Measurements from ENCODE around the gene RAD54L2. TPM values are rescaled to one million over a fixed set of nuclear protein-coding genes. Genes with fewer than 3 reads are reported as not detected.

The RAD54L2 gene
- total and polyA plus RNA-seq, 12 donors = 5.6 to 42.2 (median 18.7) TPM

DNA sequence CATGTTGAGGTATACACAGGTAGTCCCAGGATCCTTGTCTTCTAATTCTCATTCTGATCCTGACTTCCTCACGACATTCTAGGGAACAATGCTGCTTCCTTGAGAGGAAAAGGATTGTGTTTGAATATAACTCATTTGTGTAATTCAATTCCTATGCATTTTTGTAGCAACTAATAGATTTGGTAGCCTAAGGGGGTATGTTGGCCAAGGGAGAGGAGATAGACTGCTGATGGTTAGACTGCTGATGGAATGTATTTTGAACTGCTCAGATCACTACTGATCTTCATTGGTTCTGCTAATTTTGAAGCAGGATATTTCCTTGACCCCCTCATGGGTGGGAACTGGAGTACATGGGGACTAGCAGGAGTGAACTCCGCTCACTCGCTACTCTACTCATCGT, 39.7 kb downstream of the RAD54L2 start:
- TF ChIP-seq, protein P1, sequence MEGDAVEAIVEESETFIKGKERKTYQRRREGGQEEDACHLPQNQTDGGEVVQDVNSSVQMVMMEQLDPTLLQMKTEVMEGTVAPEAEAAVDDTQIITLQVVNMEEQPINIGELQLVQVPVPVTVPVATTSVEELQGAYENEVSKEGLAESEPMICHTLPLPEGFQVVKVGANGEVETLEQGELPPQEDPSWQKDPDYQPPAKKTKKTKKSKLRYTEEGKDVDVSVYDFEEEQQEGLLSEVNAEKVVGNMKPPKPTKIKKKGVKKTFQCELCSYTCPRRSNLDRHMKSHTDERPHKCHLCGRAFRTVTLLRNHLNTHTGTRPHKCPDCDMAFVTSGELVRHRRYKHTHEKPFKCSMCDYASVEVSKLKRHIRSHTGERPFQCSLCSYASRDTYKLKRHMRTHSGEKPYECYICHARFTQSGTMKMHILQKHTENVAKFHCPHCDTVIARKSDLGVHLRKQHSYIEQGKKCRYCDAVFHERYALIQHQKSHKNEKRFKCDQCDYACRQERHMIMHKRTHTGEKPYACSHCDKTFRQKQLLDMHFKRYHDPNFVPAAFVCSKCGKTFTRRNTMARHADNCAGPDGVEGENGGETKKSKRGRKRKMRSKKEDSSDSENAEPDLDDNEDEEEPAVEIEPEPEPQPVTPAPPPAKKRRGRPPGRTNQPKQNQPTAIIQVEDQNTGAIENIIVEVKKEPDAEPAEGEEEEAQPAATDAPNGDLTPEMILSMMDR (IDR thresholded peaks at IDR 0.05) = no peak
- TF ChIP-seq POLR2A (IDR thresholded peaks at IDR 0.05) = no peak
- no peak overlapping the region for H3K27ac ChIP-seq
- no peaks in the 10 kb centered on the region for H3K4me1 ChIP-seq (replicated peaks in 1 of 2)
- intact Hi-C loops (cut with DNase I) = no loop called here
- H3K36me3 ChIP-seq (replicated peaks in 1 of 2) = no peaks in the 10 kb centered on the region
- WGBS, 4 donors = 95 to 98% (median 97%) methylated on average over 4 of the region's 4 CpGs
- no peak overlapping the region for H3K4me3 ChIP-seq
- no peaks in the 10 kb centered on the region for H3K9me3 ChIP-seq (replicated peaks in 1 of 3)
- H3K27me3 ChIP-seq = no peaks in the 10 kb centered on the region
- no peak for DNase-seq

DNA sequence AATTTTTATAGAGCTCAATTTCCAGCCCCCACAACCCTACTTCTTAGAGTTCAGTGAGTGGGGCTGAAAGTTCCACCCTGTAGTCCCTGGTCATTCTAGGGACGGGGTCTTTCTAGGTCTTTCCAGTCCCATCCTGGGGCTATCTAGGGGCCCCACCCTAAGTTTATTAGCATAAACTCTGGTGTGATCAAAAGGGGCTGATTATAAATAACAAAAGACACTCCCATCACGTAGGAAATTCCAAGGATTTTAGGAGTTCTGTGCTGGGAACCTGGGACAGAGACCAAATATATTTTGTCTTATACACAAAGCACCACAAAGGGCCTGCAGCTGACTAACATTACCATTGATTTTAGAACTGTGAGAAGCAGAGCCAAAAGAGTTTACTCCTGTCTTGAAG, 41.9 kb downstream of the RAD54L2 start:
- TF ChIP-seq, protein P1 (IDR thresholded peaks at IDR 0.05) = no peak
- no peak for TF ChIP-seq POLR2A (IDR thresholded peaks at IDR 0.05)
- Histone ChIP-seq H3K27me3 (no peaks in the 10 kb centered on the region), H3K4me3 (no peak overlapping the region), H3K9me3 (replicated peaks in 1 of 3) (no peaks in the 10 kb centered on the region), H3K27ac (no peak overlapping the region), H3K36me3 (replicated peaks in 1 of 2) (no peaks in the 10 kb centered on the region), H3K4me1 (replicated peaks in 1 of 2) (no peaks in the 10 kb centered on the region)
- WGBS, 4 donors = 75 to 84% (median 79%) methylated on average over 2 of the region's 2 CpGs
- intact Hi-C loops (cut with DNase I) = no loop called here
- DNase-seq = no peak

DNA sequence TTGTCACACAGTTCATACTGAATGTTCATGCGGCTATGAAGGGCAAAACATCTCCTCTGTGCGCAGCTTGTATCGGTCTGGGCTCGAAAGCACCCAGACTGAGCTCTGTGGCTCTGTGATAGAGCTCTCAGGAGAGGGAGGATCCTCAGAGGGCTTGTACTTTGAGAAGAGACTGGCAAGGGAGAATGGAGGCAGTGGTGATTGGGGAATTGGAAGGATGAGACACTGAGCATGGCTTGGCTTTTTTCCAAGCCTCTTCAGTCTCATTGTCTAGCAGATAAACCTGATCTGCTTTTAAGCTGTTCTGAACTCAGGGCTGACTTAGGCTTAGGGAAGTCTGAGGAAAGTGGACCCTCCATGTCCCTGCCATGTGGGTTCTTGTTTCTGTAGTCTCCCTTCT, 43.0 kb downstream of the RAD54L2 start:
- no peaks in the 10 kb centered on the region for H3K27me3 ChIP-seq
- DNase-seq = peak in 6 of 7 donors; percentile 20 to 56 (median 30)
- intact Hi-C loops (cut with DNase I) = no loop called here
- H3K4me1 ChIP-seq (replicated peaks in 1 of 2) = no peaks in the 10 kb centered on the region
- 86 to 92% (median 89%) methylated on average over 4 of the region's 4 CpGs for WGBS, 4 donors
- no peaks in the 10 kb centered on the region for H3K36me3 ChIP-seq (replicated peaks in 1 of 2)
- H3K27ac ChIP-seq = peak overlapping the region in 1 of 5 donors; percentile 0
- H3K9me3 ChIP-seq (replicated peaks in 1 of 3) = no peaks in the 10 kb centered on the region
- TF ChIP-seq, protein P1 (IDR thresholded peaks at IDR 0.05) = no peak
- TF ChIP-seq POLR2A (IDR thresholded peaks at IDR 0.05) = no peak
- no peak overlapping the region for H3K4me3 ChIP-seq

DNA sequence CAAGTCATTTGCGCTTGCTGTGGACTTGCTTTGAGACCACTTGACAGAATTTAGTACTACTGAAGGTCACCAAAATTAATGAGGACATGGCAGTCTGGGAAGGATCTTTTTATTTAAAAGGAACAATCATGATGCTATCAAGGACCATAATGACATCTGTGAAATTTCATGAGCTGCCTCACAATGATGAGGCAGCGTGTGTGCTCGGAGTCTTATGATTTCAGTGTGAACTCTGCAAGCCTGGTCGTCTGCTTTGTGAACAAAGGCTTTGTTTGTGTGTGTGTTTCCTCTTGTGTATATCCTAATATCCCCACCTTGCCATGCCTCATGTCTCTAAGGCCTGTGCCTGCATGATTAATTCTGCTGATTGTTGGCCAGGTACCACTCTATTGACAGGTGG, 46.7 kb downstream of the RAD54L2 start:
- H3K36me3 ChIP-seq (replicated peaks in 1 of 2) = no peaks in the 10 kb centered on the region
- TF ChIP-seq, protein P1 (IDR thresholded peaks at IDR 0.05) = no peak
- TF ChIP-seq POLR2A (IDR thresholded peaks at IDR 0.05) = no peak
- intact Hi-C loops (cut with DNase I) = no loop called here
- H3K4me3 ChIP-seq = no peak overlapping the region
- H3K9me3 ChIP-seq (replicated peaks in 1 of 3) = no peaks in the 10 kb centered on the region
- peak overlapping the region in 1 of 5 donors; percentile 39 for H3K27ac ChIP-seq
- no peaks in the 10 kb centered on the region for H3K27me3 ChIP-seq
- WGBS, 4 donors = 81 to 89% (median 86%) methylated on average over 4 of the region's 4 CpGs
- H3K4me1 ChIP-seq (replicated peaks in 1 of 2) = no peaks in the 10 kb centered on the region
- DNase-seq = peak in 1 of 7 donors; percentile 69
